ENCODE data around the gene PLPPR3. TPM values are rescaled to one million over a fixed set of nuclear protein-coding genes. Genes with fewer than 3 reads are reported as not detected.

The PLPPR3 gene
- total RNA-seq, 1 experiment from 2014 or later = 57.9 TPM

DNA sequence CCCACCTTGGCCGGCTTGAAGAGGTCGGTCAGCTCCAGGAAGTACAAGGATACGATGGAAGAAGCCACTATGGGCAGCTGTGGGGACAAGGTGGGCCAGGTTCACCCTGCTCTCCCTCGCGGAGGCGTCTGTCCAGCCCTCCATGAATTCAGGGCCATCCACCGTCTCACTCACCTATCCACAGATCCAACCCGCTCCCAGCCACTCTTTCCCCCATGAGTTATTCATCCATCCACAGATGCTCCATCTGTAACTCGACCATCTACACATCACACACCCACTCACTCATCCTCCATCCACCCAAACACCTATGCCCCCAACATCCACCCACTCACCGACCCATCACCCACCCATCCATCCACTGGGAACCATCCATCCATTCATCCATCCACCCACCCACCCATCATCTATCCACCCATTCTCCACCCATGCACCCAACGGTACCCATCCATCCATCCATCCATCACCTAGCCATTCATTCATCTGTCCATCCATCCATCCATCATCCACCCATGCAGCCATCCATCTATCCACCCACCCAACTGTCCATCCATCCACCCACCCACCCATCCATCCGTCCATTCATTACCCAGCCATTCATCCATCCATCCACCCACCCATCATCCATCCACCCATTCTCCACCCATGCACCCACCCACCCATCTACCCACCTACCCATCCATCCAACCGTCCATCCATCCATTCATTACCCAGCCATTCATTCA, 5.8 kb downstream of the PLPPR3 start:
- Histone ChIP-seq H2BK12ac (ENCODE audit: insufficient read length, low read depth, low read length) (no peak overlapping the region), H3K27ac (ENCODE audit: insufficient read length, low read depth, low read length) (no peak overlapping the region), H3K4me1 (ENCODE audit: insufficient read depth, low read length) (no peaks in the 10 kb centered on the region), H4K8ac (replicated peaks; ENCODE audit: insufficient read length, low read depth, low read length) (no peak overlapping the region), H2BK120ac (ENCODE audit: low read depth, low read length, poor library complexity, severe bottlenecking) (no peak overlapping the region), H2BK20ac (ENCODE audit: low read depth, low read length, poor library complexity, severe bottlenecking) (no peak overlapping the region), H3K4me2 (ENCODE audit: insufficient read depth, insufficient read length, low read length) (no peak overlapping the region), H3K79me1 (ENCODE audit: insufficient read depth, low read depth, low read length, poor library complexity, severe bottlenecking) (no peaks in the 10 kb centered on the region), H3K14ac (ENCODE audit: insufficient read depth, low read length) (no peak overlapping the region), H3K23me2 (ENCODE audit: insufficient read length, low read depth, low read length, poor library complexity, severe bottlenecking) (no peaks in the 10 kb centered on the region), H2AK5ac (ENCODE audit: insufficient read length, low read length) (no peak overlapping the region), H3K9ac (ENCODE audit: extremely low read depth, insufficient read length, low read length) (no peak overlapping the region), H3K27me3 (ENCODE audit: insufficient read depth, low read length) (no peaks in the 10 kb centered on the region), H2BK15ac (ENCODE audit: low read depth, low read length) (no peak overlapping the region), H2BK5ac (ENCODE audit: insufficient read length, low read length) (no peak overlapping the region), H4K20me1 (ENCODE audit: control insufficient read depth, insufficient read depth, insufficient read length) (no peaks in the 10 kb centered on the region), H3T11ph (ENCODE audit: low read length) (no peak overlapping the region), H2AFZ (ENCODE audit: low read length) (no peak overlapping the region), H3K9me3 (ENCODE audit: control insufficient read depth, low read depth, low read length) (no peaks in the 10 kb centered on the region), H3K23ac (ENCODE audit: insufficient read length, low read depth, low read length) (no peak overlapping the region), H3K18ac (ENCODE audit: insufficient read length, low read depth, low read length) (no peak overlapping the region), H3K79me2 (ENCODE audit: insufficient read depth, low read length) (no peaks in the 10 kb centered on the region), H3K4ac (ENCODE audit: low read depth, low read length) (no peak overlapping the region), H3K56ac (ENCODE audit: insufficient read length, low read depth, low read length) (no peak overlapping the region), H4K5ac (ENCODE audit: insufficient read length, low read depth, low read length) (no peak overlapping the region), H4K91ac (ENCODE audit: insufficient read length, low read depth, low read length) (no peak overlapping the region)
- WGBS (ENCODE audit: extremely low coverage, insufficient read length, low lambda C conversion rate) = 100% methylated on average over 2 of the region's 13 CpGs
- peaks cover 3% of the 10 kb centered on the region; the same call in 1 of the 2 replicates for H3K27me3 Mint-ChIP-seq (ENCODE audit: low read depth)
- DNase-seq = no peak
- H3K36me3 Mint-ChIP-seq (ENCODE audit: insufficient read depth in 1 of 3, low read depth in 3 of 3) = peaks cover 16 to 44% (median 43%) of the 10 kb centered on the region in 3 experiments
- no peaks in the 10 kb centered on the region for H3K4me1 Mint-ChIP-seq
- H3K4me3 Mint-ChIP-seq = no peak overlapping the region
- TF ChIP-seq, protein P1, sequence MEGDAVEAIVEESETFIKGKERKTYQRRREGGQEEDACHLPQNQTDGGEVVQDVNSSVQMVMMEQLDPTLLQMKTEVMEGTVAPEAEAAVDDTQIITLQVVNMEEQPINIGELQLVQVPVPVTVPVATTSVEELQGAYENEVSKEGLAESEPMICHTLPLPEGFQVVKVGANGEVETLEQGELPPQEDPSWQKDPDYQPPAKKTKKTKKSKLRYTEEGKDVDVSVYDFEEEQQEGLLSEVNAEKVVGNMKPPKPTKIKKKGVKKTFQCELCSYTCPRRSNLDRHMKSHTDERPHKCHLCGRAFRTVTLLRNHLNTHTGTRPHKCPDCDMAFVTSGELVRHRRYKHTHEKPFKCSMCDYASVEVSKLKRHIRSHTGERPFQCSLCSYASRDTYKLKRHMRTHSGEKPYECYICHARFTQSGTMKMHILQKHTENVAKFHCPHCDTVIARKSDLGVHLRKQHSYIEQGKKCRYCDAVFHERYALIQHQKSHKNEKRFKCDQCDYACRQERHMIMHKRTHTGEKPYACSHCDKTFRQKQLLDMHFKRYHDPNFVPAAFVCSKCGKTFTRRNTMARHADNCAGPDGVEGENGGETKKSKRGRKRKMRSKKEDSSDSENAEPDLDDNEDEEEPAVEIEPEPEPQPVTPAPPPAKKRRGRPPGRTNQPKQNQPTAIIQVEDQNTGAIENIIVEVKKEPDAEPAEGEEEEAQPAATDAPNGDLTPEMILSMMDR (conservative IDR thresholded peaks at IDR 0.05) = no peak
- no peaks in the 10 kb centered on the region; a peak in 1 of 5 replicates for H3K9me3 Mint-ChIP-seq
- no peak overlapping the region for H3K27ac Mint-ChIP-seq

All from H9 (cell line).